Skeletal muscle cell (primary cell): ENCODE measurements around the gene ANK3.
"Not testable (repeated sequence)": the region's sequence is repeated elsewhere in the genome, so short reads cannot be mapped to it uniquely, and the experiment has no call there.

Experiments used
- DNase-seq: peaks from one replicate; pipeline ENCODE4 v3.0.0-alpha.2; 2010; ENCODE audit warnings: low read depth
- H3K4me3 ChIP-seq: 2 replicates; pipeline ENCODE4 v1.5.1; 2011; ENCODE audit warnings: low read depth, mild to moderate bottlenecking, control low read depth, low read length, moderate library complexity

The ANK3 gene

GRCh38 chr10:60086421-60086820 is 303.3 kb downstream of the ANK3 start:
- no peak for DNase-seq
- H3K4me3 ChIP-seq: no peak overlapping the region

GRCh38 chr10:60082744-60083344 is 306.8 kb downstream of the ANK3 start:
- no peak for DNase-seq

GRCh38 chr10:60082341-60082740 is 307.3 kb downstream of the ANK3 start:
- no peak overlapping the region for H3K4me3 ChIP-seq
- no peak for DNase-seq

More at GRCh38 chr10:60082744-60083344, 306.8 kb downstream of the ANK3 start:
- H3K4me3 ChIP-seq: no peak overlapping the region

- DNase-seq: no peak
- H3K4me3 ChIP-seq: no peak overlapping the region
These were observed 315.7 kb downstream of the ANK3 start for GRCh38 chr10:60073781-60074656.

- no peak overlapping the region for H3K4me3 ChIP-seq
- DNase-seq: no peak
These were observed 316.3 kb downstream of the ANK3 start for GRCh38 chr10:60073397-60073780.

GRCh38 chr10:60069311-60069710 is 320.4 kb downstream of the ANK3 start:
- H3K4me3 ChIP-seq: no peak overlapping the region
- DNase-seq: no peak

- no peak overlapping the region for H3K4me3 ChIP-seq
- no peak for DNase-seq
These were observed 339.3 kb downstream of the ANK3 start for GRCh38 chr10:60050366-60050765.

GRCh38 chr10:60048091-60048501 is 341.6 kb downstream of the ANK3 start:
- DNase-seq: no peak
- no peak overlapping the region for H3K4me3 ChIP-seq

GRCh38 chr10:60045571-60045970 is 344.1 kb downstream of the ANK3 start:
- no peak overlapping the region for H3K4me3 ChIP-seq
- DNase-seq: no peak

GRCh38 chr10:60044971-60045370 is 344.7 kb downstream of the ANK3 start:
- no peak overlapping the region for H3K4me3 ChIP-seq
- no peak for DNase-seq

GRCh38 chr10:60044242-60044641 is 345.4 kb downstream of the ANK3 start:
- no peak overlapping the region for H3K4me3 ChIP-seq
- DNase-seq: peak; percentile 25

- no peak for DNase-seq
- no peak overlapping the region for H3K4me3 ChIP-seq
These were observed 346.0 kb downstream of the ANK3 start for GRCh38 chr10:60043561-60044241.

- no peak overlapping the region for H3K4me3 ChIP-seq
- no peak for DNase-seq
These were observed 346.8 kb downstream of the ANK3 start for GRCh38 chr10:60042914-60043313.

- no peak for DNase-seq
- H3K4me3 ChIP-seq: no peak overlapping the region
These were observed 347.4 kb downstream of the ANK3 start for GRCh38 chr10:60042262-60042661.

GRCh38 chr10:60041489-60042133 is 348.1 kb downstream of the ANK3 start:
- DNase-seq: no peak
- H3K4me3 ChIP-seq: no peak overlapping the region

- no peak overlapping the region for H3K4me3 ChIP-seq
- no peak for DNase-seq
These were observed 349.5 kb downstream of the ANK3 start for GRCh38 chr10:60040014-60040662.

GRCh38 chr10:60035984-60036383 is 353.7 kb downstream of the ANK3 start:
- no peak overlapping the region for H3K4me3 ChIP-seq
- DNase-seq: no peak

GRCh38 chr10:60035375-60035774 is 354.3 kb downstream of the ANK3 start:
- DNase-seq, H3K4me3 ChIP-seq: not testable (repeated sequence)

- peak; percentile 37 for DNase-seq
- no peak overlapping the region for H3K4me3 ChIP-seq
These were observed 357.0 kb downstream of the ANK3 start for GRCh38 chr10:60032723-60033122.
